Right atrium auricular region (tissue), 2 donors: ENCODE results near the gene SPEN. TPM values are rescaled to one million over a fixed set of nuclear protein-coding genes. Genes with fewer than 3 reads are reported as not detected.
A peak's percentile ranks its signal among the peaks of the same experiment; 100 is the strongest.

Source experiments
- DNase-seq: peaks from one replicate; pipeline ENCODE4 v3.0.0-alpha.2; 2019; ENCODE audit warnings: low spot score
- H3K27ac ChIP-seq, 2 donors: fragments of 200-600 bp; sonication (generic); 1 replicate in 1 of 2; 2 replicates in 1 of 2; pipeline ENCODE4 v1.5.1; 2016 to 2019
- H3K27me3 ChIP-seq, 2 donors: fragments of 200-600 bp; sonication (generic); one replicate each; pipeline versions ENCODE4 v1.5.1 to v1.6.0; 2017 to 2019
- H3K36me3 ChIP-seq: fragments of 200-600 bp; sonication (generic); one replicate; pipeline ENCODE4 v1.5.1; 2016
- H3K4me1 ChIP-seq, 2 donors: fragments of 200-600 bp; sonication (generic); one replicate each; pipeline versions ENCODE4 v1.5.1 to v1.6.0; 2017 to 2019
- H3K4me3 ChIP-seq, 2 donors: fragments of 200-600 bp; sonication (generic); 1 replicate in 1 of 2; 2 replicates in 1 of 2; pipeline ENCODE4 v1.5.1; 2017 to 2019; ENCODE audit warnings: mild to moderate bottlenecking in 1 of 2, moderate library complexity in 1 of 2
- H3K9me3 ChIP-seq, 2 donors: fragments of 200-600 bp; sonication (generic); one replicate each; pipeline ENCODE4 v1.5.1; 2019
- CTCF ChIP-seq, 2 donors: fragments of 200-600 bp; sonication (generic); IDR thresholded peaks; one replicate each; pipeline ENCODE4 v1.5.1; 2019; ENCODE audit warnings: antibody characterized with exemption in 2 of 2
- total RNA-seq, 2 donors: library from RNA; depleted of rRNA; stranded (reverse); fragments of >200 nt; gene quantifications; one replicate each; pipeline ENCODE4 v1.1.0, GENCODE V29; 2016

SPEN gene
- total RNA-seq, 2 donors from 2014 or later: 25.0 to 32.9 TPM

- Histone ChIP-seq H3K27ac (peak overlapping the region; percentile 35 to 90), H3K36me3 (peaks cover 7% of the 10 kb centered on the region), H3K27me3 (no peaks in the 10 kb centered on the region), H3K4me3 (no peak overlapping the region), H3K4me1 (peaks cover 0 to 90% of the 10 kb centered on the region in 2 donors), H3K9me3 (no peaks in the 10 kb centered on the region)
- no peak for TF ChIP-seq CTCF (IDR thresholded peaks at IDR 0.05)
- DNase-seq: no peak
Observed at GRCh38 chr1:15952317-15953258, 105.1 kb downstream of the SPEN start.

GRCh38 chr1:15953294-15953771 is 105.8 kb downstream of the SPEN start:
- no peak for TF ChIP-seq CTCF (IDR thresholded peaks at IDR 0.05)
- Histone ChIP-seq H3K4me3 (no peak overlapping the region), H3K36me3 (no peaks in the 10 kb centered on the region), H3K27me3 (no peaks in the 10 kb centered on the region), H3K4me1 (peaks cover 0 to 89% of the 10 kb centered on the region in 2 donors), H3K27ac (peak overlapping the region; percentile 26 to 35), H3K9me3 (no peaks in the 10 kb centered on the region)
- DNase-seq: no peak

DNA sequence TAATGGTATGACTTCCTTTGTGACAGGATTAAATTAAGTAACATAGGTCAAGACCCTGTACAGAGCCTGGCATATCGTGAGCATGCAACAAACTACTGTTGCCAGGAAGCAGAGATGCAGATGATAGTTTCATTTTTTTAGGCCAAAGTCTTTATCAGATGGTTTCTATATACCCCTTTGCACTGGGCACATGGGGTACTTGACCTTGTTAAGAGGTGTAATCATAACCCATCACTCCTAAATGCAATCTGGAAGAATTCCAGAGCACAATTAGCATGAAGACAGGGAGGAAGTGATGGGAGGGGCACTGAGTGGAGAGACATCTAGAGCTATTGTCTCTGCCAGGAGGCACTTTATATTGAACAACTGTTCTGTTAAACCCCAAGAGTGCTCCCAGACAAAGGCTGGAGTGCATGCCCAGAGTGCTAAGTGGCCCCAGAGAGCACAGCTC is 106.3 kb downstream of the SPEN start:
- H3K27me3 ChIP-seq: no peaks in the 10 kb centered on the region
- no peak for DNase-seq
- peaks cover 0 to 89% of the 10 kb centered on the region in 2 donors for H3K4me1 ChIP-seq
- peak overlapping the region; percentile 26 to 35 for H3K27ac ChIP-seq
- no peak overlapping the region for H3K4me3 ChIP-seq
- no peak for TF ChIP-seq CTCF (IDR thresholded peaks at IDR 0.05)
- no peaks in the 10 kb centered on the region for H3K9me3 ChIP-seq
- no peaks in the 10 kb centered on the region for H3K36me3 ChIP-seq

DNA sequence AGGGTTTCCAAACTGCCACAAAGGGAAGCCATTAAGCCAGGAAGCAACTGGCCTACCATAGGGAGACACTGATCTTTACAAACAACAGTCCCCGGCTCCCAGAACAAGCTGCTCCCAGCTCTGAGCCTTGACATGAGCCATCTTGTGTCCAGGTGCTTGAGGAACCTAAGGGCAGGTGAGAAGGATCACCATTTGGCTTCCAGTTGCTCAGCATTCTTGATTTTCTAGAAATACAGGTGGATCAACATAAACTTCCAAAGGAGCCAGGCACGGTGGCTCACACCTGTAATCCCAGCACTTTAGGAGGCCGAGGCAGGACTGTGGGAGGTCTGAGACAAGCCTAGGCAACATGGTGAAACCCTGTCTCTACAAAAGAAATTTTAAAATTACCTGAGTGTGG is 106.8 kb downstream of the SPEN start:
- Histone ChIP-seq H3K4me1 (peaks cover 0 to 89% of the 10 kb centered on the region in 2 donors), H3K27ac (peak overlapping the region in 1 of 2 donors; percentile 20), H3K36me3 (no peaks in the 10 kb centered on the region), H3K9me3 (no peaks in the 10 kb centered on the region), H3K27me3 (no peaks in the 10 kb centered on the region), H3K4me3 (no peak overlapping the region)
- TF ChIP-seq CTCF (IDR thresholded peaks at IDR 0.05): no peak
- no peak for DNase-seq

GRCh38 chr1:15955552-15955951 is 108.0 kb downstream of the SPEN start:
- peaks cover 0 to 79% of the 10 kb centered on the region in 2 donors for H3K4me1 ChIP-seq
- H3K4me3 ChIP-seq: no peak overlapping the region
- peak overlapping the region; percentile 15 to 42 for H3K27ac ChIP-seq
- H3K9me3 ChIP-seq: no peaks in the 10 kb centered on the region
- no peaks in the 10 kb centered on the region for H3K36me3 ChIP-seq
- no peak for DNase-seq
- no peak for TF ChIP-seq CTCF (IDR thresholded peaks at IDR 0.05)
- no peaks in the 10 kb centered on the region for H3K27me3 ChIP-seq
